Endothelial cell of umbilical vein (primary cell): ENCODE measurements around the gene MAP3K13. TPM values are rescaled to one million over a fixed set of nuclear protein-coding genes. Genes with fewer than 3 reads are reported as not detected.

ENCODE experiments used
- BruUV-seq: library from RNA; stranded (reverse); fragments of 400-500 nt; replicated peaks from 2 replicates; lab custom pipeline; 2021; lab: Mats Ljungman, UMichigan
- CTCF ChIA-PET: fragments of 300-600, 350-600 bp; sonication (Branson Sonifier 250); formaldehyde crosslinking; loops from one replicate; lab custom pipeline; 2021; ENCODE audit warnings: antibody characterized with exemption, inconsistent platforms; lab: Charles Lee
- POLR2A ChIA-PET: fragments of 300-600, 350-600 bp; sonication (Branson Sonifier 250); formaldehyde crosslinking; loops from one replicate; lab custom pipeline; 2021; ENCODE audit warnings: antibody characterized with exemption, inconsistent platforms; lab: Charles Lee
- DNase-seq: peaks from one replicate; pipeline ENCODE4 v3.0.0-alpha.2; 2011; ENCODE audit warnings: low read depth, low spot score
- FAIRE-seq: peaks from 2 replicates; lab custom pipeline; 2011; peaks lifted over from hg19 to GRCh38; lab: Jason Lieb, UNC
- H2AFZ ChIP-seq: 2 replicates; pipeline ENCODE4 v1.6.0; 2012; ENCODE audit warnings: low read depth, low read length, control low read depth, inconsistent platforms
- H3K27ac ChIP-seq: 2 replicates; pipeline ENCODE4 v1.5.1; 2011; ENCODE audit warnings: low read depth, mild to moderate bottlenecking, control low read depth, low read length, moderate library complexity; ENCODE audit not compliant: insufficient read depth
- H3K27me3 ChIP-seq, 2 experiments: 2 replicates each; pipeline versions ENCODE4 v1.6.0 to v1.6.1; 2011; ENCODE audit warnings: low read length in 2 of 2, mixed read lengths in 1 of 2; ENCODE audit not compliant: control insufficient read depth in 2 of 2, insufficient read depth in 2 of 2
- H3K36me3 ChIP-seq, 2 experiments: 2 replicates in 1 of 2; 3 replicates in 1 of 2; pipeline ENCODE4 v1.5.1; 2011; ENCODE audit warnings: low read length in 2 of 2, mild to moderate bottlenecking in 1 of 2, moderate library complexity in 1 of 2; ENCODE audit not compliant: control insufficient read depth in 2 of 2, insufficient read depth in 2 of 2; ENCODE audit errors: extremely low read depth in 1 of 2
- H3K4me1 ChIP-seq: 3 replicates; pipeline ENCODE4 v1.5.1; 2011; ENCODE audit warnings: mild to moderate bottlenecking, low read length; ENCODE audit not compliant: control insufficient read depth, insufficient read depth; ENCODE audit errors: extremely low read depth
- H3K4me2 ChIP-seq: 2 replicates; pipeline ENCODE4 v1.6.1; 2011; ENCODE audit warnings: low read length, control low read depth, mixed read lengths; ENCODE audit not compliant: insufficient read depth
- H3K4me3 ChIP-seq, 3 experiments: fragments of 200-600 bp in 1 of 3; sonication (generic), shearing (Covaris generic) in 1 of 3; replicated peaks in 1 of 3; 2 replicates each; pipeline ENCODE4 v1.5.1; 2011 to 2016; ENCODE audit warnings: control low read depth in 3 of 3, low read length in 3 of 3, mild to moderate bottlenecking in 2 of 3, inconsistent platforms in 1 of 3, low read depth in 1 of 3, moderate library complexity in 1 of 3; ENCODE audit not compliant: insufficient read depth in 1 of 3
- H3K79me2 ChIP-seq: 2 replicates; pipeline ENCODE4 v1.6.0; 2012; ENCODE audit warnings: low read length, inconsistent platforms; ENCODE audit not compliant: control insufficient read depth, insufficient read depth
- H3K9ac ChIP-seq: replicated peaks from 2 replicates; pipeline ENCODE3; 2011; ENCODE audit warnings: low read length, control low read depth; ENCODE audit not compliant: insufficient read depth; ENCODE audit errors: extremely low read depth
- H3K9me1 ChIP-seq: replicated peaks from 3 replicates; pipeline ENCODE4 v1.6.0; 2011; ENCODE audit warnings: mild to moderate bottlenecking, low read length; ENCODE audit not compliant: control insufficient read depth, insufficient read depth; ENCODE audit errors: extremely low read depth
- H3K9me3 ChIP-seq: replicated peaks from 2 replicates; pipeline ENCODE4 v1.5.1; 2012; ENCODE audit warnings: low read length, inconsistent platforms; ENCODE audit not compliant: control insufficient read depth, insufficient read depth
- H4K20me1 ChIP-seq: replicated peaks from 2 replicates; pipeline ENCODE3; 2011; ENCODE audit warnings: mild to moderate bottlenecking, low read length; ENCODE audit not compliant: control insufficient read depth, insufficient read depth; ENCODE audit errors: extremely low read depth
- EZH2 ChIP-seq: IDR thresholded peaks from 2 replicates; pipeline ENCODE4 v1.6.1; 2012; ENCODE audit warnings: borderline replicate concordance, low read depth, mild to moderate bottlenecking, moderate library complexity, low read length, inconsistent platforms; ENCODE audit not compliant: severe bottlenecking
- FOS ChIP-seq: IDR thresholded peaks from 2 replicates; pipeline ENCODE4 v1.6.1; 2011; ENCODE audit warnings: mild to moderate bottlenecking, low read length, moderate library complexity, borderline replicate concordance; ENCODE audit not compliant: insufficient read depth
- GATA2 ChIP-seq: IDR thresholded peaks from 2 replicates; pipeline ENCODE4 v1.7.0; 2011; ENCODE audit warnings: low read depth, mild to moderate bottlenecking, moderate library complexity, mixed read lengths, low read length; ENCODE audit not compliant: insufficient read length, insufficient read depth
- JUN ChIP-seq: IDR thresholded peaks from 2 replicates; pipeline ENCODE4 v1.6.1; 2011; ENCODE audit warnings: borderline replicate concordance, low read depth; ENCODE audit not compliant: insufficient read length, insufficient read depth
- MAX ChIP-seq: IDR thresholded peaks from 2 replicates; pipeline ENCODE4 v1.6.1; 2011; ENCODE audit not compliant: insufficient read depth, insufficient read length
- MYC ChIP-seq: IDR thresholded peaks from one replicate; pipeline ENCODE4 v1.6.1; 2011; ENCODE audit warnings: mild to moderate bottlenecking, low read depth, low read length
- POLR2A ChIP-seq: IDR thresholded peaks from 2 replicates; pipeline ENCODE4 v1.6.1; 2012; ENCODE audit warnings: low read depth, mild to moderate bottlenecking, control low read depth, low read length
- POLR2AphosphoS5 ChIP-seq: IDR thresholded peaks from 2 replicates; pipeline ENCODE4 v1.6.1; 2012; ENCODE audit warnings: low read depth, mild to moderate bottlenecking, control low read depth, low read length, moderate library complexity; ENCODE audit not compliant: insufficient read depth
- dilution Hi-C: fragments of 300-500 bp; cut with MboI; formaldehyde crosslinking; loops from one replicate; pipeline ENCODE4 v1.15.0; 2019; ENCODE audit warnings: low sequenced_read_pairs; ENCODE audit not compliant: extremely low pct_ligation_motif_present
- intact Hi-C: fragments of 100-400 bp; cut with micrococcal nuclease; formaldehyde crosslinking; loops from one replicate; pipeline ENCODE4 v1.10.0; 2022
- polyA plus RNA-seq, 4 experiments: library from polyadenylated mRNA; depleted of rRNA in 3 of 4; stranded (reverse) in 3 of 4; unstranded in 1 of 4; fragments of >200 nt; gene quantifications; 2 replicates each; pipeline versions ENCODE4 v1.2.1 to v1.2.3, GENCODE V29; 2011 to 2012; ENCODE audit warnings: missing spikeins in 1 of 4
- total RNA-seq: library from RNA; stranded (reverse); gene quantifications from 2 replicates; pipeline ENCODE4 v1.2.3, GENCODE V29; 2021
- TF ChIP-seq, protein P1 (sequence below), 2 donors: IDR thresholded peaks; 1 replicate in 1 of 2; 2 replicates in 1 of 2; pipeline ENCODE4 v1.5.1; 2011; ENCODE audit warnings: low read length in 2 of 2, mild to moderate bottlenecking in 2 of 2, moderate library complexity in 2 of 2, control low read depth in 1 of 2, inconsistent platforms in 1 of 2, low read depth in 1 of 2; ENCODE audit not compliant: insufficient read depth in 1 of 2; ENCODE audit errors: extremely low read depth in 1 of 2

MAP3K13 gene
- total and polyA plus RNA-seq, 2 donors (not counting 3 experiments of a cell fraction or from before 2014, with no cell fraction given), result 6.2 to 15.4 TPM

- Histone ChIP-seq H3K79me2 (no peaks in the 10 kb centered on the region), H3K27ac (no peak overlapping the region), H3K27me3 (no peaks in the 10 kb centered on the region), H3K9ac (no peak overlapping the region), H3K4me2 (no peak overlapping the region), H3K4me3 (no peak overlapping the region), H3K4me1 (peaks cover 3% of the 10 kb centered on the region), H2AFZ (no peak overlapping the region), H4K20me1 (no peaks in the 10 kb centered on the region), H3K9me3 (no peaks in the 10 kb centered on the region), H3K36me3 (no peaks in the 10 kb centered on the region), H3K9me1 (no peaks in the 10 kb centered on the region)
- DNase-seq (no peak), FAIRE-seq (no peak)
- BruUV-seq, result no TSS peak
- POLR2A ChIA-PET, result no interaction called here
- TF ChIP-seq POLR2A (no peak), JUN (no peak), MAX (no peak), EZH2 (no peak), FOS (no peak), GATA2 (no peak), POLR2AphosphoS5 (no peak), MYC (no peak)
- TF ChIP-seq, protein P1, sequence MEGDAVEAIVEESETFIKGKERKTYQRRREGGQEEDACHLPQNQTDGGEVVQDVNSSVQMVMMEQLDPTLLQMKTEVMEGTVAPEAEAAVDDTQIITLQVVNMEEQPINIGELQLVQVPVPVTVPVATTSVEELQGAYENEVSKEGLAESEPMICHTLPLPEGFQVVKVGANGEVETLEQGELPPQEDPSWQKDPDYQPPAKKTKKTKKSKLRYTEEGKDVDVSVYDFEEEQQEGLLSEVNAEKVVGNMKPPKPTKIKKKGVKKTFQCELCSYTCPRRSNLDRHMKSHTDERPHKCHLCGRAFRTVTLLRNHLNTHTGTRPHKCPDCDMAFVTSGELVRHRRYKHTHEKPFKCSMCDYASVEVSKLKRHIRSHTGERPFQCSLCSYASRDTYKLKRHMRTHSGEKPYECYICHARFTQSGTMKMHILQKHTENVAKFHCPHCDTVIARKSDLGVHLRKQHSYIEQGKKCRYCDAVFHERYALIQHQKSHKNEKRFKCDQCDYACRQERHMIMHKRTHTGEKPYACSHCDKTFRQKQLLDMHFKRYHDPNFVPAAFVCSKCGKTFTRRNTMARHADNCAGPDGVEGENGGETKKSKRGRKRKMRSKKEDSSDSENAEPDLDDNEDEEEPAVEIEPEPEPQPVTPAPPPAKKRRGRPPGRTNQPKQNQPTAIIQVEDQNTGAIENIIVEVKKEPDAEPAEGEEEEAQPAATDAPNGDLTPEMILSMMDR (IDR thresholded peaks at IDR 0.05; ENCODE audit: extremely low read depth in 1 of 2, insufficient read depth in 1 of 2, low read depth in 1 of 2, low read length in 2 of 2), result no peak
- intact Hi-C loops (no loop called here), dilution Hi-C loops (no loop called here)
- CTCF ChIA-PET, result interaction anchor here (0.9 kb wide), 1 partner anchor 9 kb away, joined by 3 read pairs; no protein-coding TSS in a partner anchor
These were observed 34.5 kb upstream of the MAP3K13 start for GRCh38 chr3:185328324-185329004.
